ENCODE measurements around the gene KRT7.

- TF ChIP-seq, protein P1, sequence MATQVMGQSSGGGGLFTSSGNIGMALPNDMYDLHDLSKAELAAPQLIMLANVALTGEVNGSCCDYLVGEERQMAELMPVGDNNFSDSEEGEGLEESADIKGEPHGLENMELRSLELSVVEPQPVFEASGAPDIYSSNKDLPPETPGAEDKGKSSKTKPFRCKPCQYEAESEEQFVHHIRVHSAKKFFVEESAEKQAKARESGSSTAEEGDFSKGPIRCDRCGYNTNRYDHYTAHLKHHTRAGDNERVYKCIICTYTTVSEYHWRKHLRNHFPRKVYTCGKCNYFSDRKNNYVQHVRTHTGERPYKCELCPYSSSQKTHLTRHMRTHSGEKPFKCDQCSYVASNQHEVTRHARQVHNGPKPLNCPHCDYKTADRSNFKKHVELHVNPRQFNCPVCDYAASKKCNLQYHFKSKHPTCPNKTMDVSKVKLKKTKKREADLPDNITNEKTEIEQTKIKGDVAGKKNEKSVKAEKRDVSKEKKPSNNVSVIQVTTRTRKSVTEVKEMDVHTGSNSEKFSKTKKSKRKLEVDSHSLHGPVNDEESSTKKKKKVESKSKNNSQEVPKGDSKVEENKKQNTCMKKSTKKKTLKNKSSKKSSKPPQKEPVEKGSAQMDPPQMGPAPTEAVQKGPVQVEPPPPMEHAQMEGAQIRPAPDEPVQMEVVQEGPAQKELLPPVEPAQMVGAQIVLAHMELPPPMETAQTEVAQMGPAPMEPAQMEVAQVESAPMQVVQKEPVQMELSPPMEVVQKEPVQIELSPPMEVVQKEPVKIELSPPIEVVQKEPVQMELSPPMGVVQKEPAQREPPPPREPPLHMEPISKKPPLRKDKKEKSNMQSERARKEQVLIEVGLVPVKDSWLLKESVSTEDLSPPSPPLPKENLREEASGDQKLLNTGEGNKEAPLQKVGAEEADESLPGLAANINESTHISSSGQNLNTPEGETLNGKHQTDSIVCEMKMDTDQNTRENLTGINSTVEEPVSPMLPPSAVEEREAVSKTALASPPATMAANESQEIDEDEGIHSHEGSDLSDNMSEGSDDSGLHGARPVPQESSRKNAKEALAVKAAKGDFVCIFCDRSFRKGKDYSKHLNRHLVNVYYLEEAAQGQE (IDR thresholded peaks at IDR 0.05; ENCODE audit: insufficient read depth in 1 of 2, low read depth in 2 of 2, low read length in 2 of 2): no peak
- no peak for TF ChIP-seq POLR2AphosphoS5 (IDR thresholded peaks at IDR 0.05; ENCODE audit: low read depth, low read length)
Measured at GRCh38 chr12:52259657-52260243, 26.7 kb downstream of the KRT7 start.
